Trophoblast cell (in vitro differentiated cells and primary cell): ENCODE data around the gene F7.
"Not testable (repeated sequence)": the region's sequence is repeated elsewhere in the genome, so short reads cannot be mapped to it uniquely, and the experiment has no call there.

Experiments used
- DNase-seq, 2 donors: peaks; one replicate each; pipeline ENCODE4 v3.0.0-alpha.2; 2016
- H2AFZ ChIP-seq: 2 replicates; pipeline ENCODE4 v1.6.1; 2013; ENCODE audit warnings: low read length, moderate library complexity, mild to moderate bottlenecking; ENCODE audit not compliant: insufficient read depth, poor library complexity
- H2AK5ac ChIP-seq: 2 replicates; pipeline ENCODE4 v1.6.1; 2013; ENCODE audit warnings: mild to moderate bottlenecking, low read length
- H2BK120ac ChIP-seq: 2 replicates; pipeline ENCODE4 v1.6.1; 2013; ENCODE audit warnings: low read length, mild to moderate bottlenecking, moderate library complexity; ENCODE audit not compliant: insufficient read depth, poor library complexity
- H2BK12ac ChIP-seq: 2 replicates; pipeline ENCODE4 v1.6.1; 2013; ENCODE audit warnings: mild to moderate bottlenecking, low read length, moderate library complexity
- H2BK5ac ChIP-seq: 2 replicates; pipeline ENCODE4 v1.6.1; 2013; ENCODE audit warnings: low read length, low read depth, moderate library complexity, mild to moderate bottlenecking; ENCODE audit not compliant: poor library complexity
- H3K14ac ChIP-seq: 2 replicates; pipeline ENCODE4 v1.6.1; 2013; ENCODE audit warnings: mild to moderate bottlenecking, low read length
- H3K18ac ChIP-seq: 2 replicates; pipeline ENCODE4 v1.6.1; 2013; ENCODE audit warnings: mild to moderate bottlenecking, low read length
- H3K23ac ChIP-seq: 2 replicates; pipeline ENCODE4 v1.6.1; 2013; ENCODE audit warnings: low read length
- H3K27ac ChIP-seq: 2 replicates; pipeline ENCODE4 v1.5.1; 2013; ENCODE audit warnings: low read depth, mild to moderate bottlenecking, inconsistent platforms, low read length, moderate library complexity
- H3K27me3 ChIP-seq: 2 replicates; pipeline ENCODE4 v1.6.1; 2013; ENCODE audit warnings: inconsistent platforms, mild to moderate bottlenecking, low read length, moderate library complexity; ENCODE audit not compliant: insufficient read depth
- H3K36me3 ChIP-seq, 2 experiments: 1 replicate in 1 of 2; 2 replicates in 1 of 2; pipeline ENCODE4 v1.6.1; 2013; ENCODE audit warnings: low read length in 2 of 2, mild to moderate bottlenecking in 2 of 2, moderate library complexity in 1 of 2; ENCODE audit not compliant: insufficient read depth in 2 of 2, control insufficient read depth in 1 of 2
- H3K4ac ChIP-seq: 2 replicates; pipeline ENCODE4 v1.6.1; 2013; ENCODE audit warnings: low read depth, mild to moderate bottlenecking, low read length, moderate library complexity
- H3K4me1 ChIP-seq, 2 experiments: 1 replicate in 1 of 2; 2 replicates in 1 of 2; pipeline ENCODE4 v1.6.1; 2013; ENCODE audit warnings: low read length in 2 of 2, mild to moderate bottlenecking in 2 of 2, moderate library complexity in 1 of 2; ENCODE audit not compliant: insufficient read depth in 2 of 2, control insufficient read depth in 1 of 2
- H3K4me2 ChIP-seq: 2 replicates; pipeline ENCODE4 v1.6.1; 2013; ENCODE audit warnings: inconsistent platforms, mild to moderate bottlenecking, low read length, moderate library complexity
- H3K4me3 ChIP-seq: 2 replicates; pipeline ENCODE4 v1.5.1; 2013; ENCODE audit warnings: mild to moderate bottlenecking, low read depth, low read length, inconsistent platforms
- H3K79me1 ChIP-seq: one replicate; pipeline ENCODE4 v1.6.1; 2013; ENCODE audit warnings: low read length
- H3K79me2 ChIP-seq: 2 replicates; pipeline ENCODE4 v1.6.1; 2013; ENCODE audit warnings: low read length, mild to moderate bottlenecking; ENCODE audit not compliant: control insufficient read depth, insufficient read depth, poor library complexity
- H3K9ac ChIP-seq: 2 replicates; pipeline ENCODE4 v1.6.1; 2013; ENCODE audit warnings: mild to moderate bottlenecking, low read length
- H3K9me3 ChIP-seq: 2 replicates; pipeline ENCODE4 v1.6.1; 2013; ENCODE audit warnings: low read depth, mild to moderate bottlenecking, control low read depth, inconsistent platforms, low read length; ENCODE audit not compliant: insufficient read depth
- H4K12ac ChIP-seq: 2 replicates; pipeline ENCODE4 v1.6.1; 2013; ENCODE audit warnings: low read depth, mild to moderate bottlenecking, low read length, moderate library complexity
- H4K8ac ChIP-seq: 2 replicates; pipeline ENCODE4 v1.6.1; 2013; ENCODE audit warnings: low read depth, mild to moderate bottlenecking, low read length, moderate library complexity
- H4K91ac ChIP-seq: one replicate; pipeline ENCODE4 v1.6.1; 2013; ENCODE audit warnings: low read depth, mild to moderate bottlenecking, low read length, moderate library complexity
- WGBS: extraction: QIAGEN DNeasy Blood & Tissue Kit; methylation state at CpG from one replicate; pipeline ENCODE4 v1.1.7; 2013; ENCODE audit warnings: missing lambda C conversion rate; ENCODE audit not compliant: insufficient read length, insufficient coverage; ENCODE audit errors: extremely low coverage; 5-methylcytosine and 5-hydroxymethylcytosine counted together

The F7 gene

DNA sequence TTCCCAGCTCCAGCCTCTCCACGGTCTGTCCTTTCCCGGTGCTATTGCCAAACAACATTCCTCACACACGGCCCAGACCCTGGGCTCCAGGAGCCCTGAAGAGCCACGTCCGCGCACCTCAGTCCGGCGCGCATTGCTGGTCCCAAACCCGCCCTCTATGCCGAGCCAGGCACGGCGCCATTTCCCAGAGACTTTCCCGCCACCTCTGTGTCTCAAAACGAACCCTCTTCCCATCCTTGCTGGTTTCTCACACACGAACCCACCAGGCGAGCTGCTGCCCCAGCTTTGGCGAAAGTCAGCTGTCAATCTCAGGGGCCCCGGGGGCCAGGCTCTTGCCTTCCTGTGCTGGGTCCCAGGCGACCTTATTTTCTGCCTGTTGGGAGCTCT lies 28.0 kb upstream of the F7 start:
- WGBS = no CpG with 5 or more reads among the region's 20 CpGs
- Histone ChIP-seq H2BK120ac (no peak overlapping the region), H3K79me2 (no peaks in the 10 kb centered on the region), H2BK5ac (no peak overlapping the region), H4K91ac (no peak overlapping the region), H3K4me2 (no peak overlapping the region), H3K27me3 (no peaks in the 10 kb centered on the region), H3K4ac (no peak overlapping the region), H2BK12ac (no peak overlapping the region), H3K27ac (no peak overlapping the region), H3K4me1 (no peaks in the 10 kb centered on the region), H3K18ac (no peak overlapping the region), H3K14ac (no peak overlapping the region), H3K23ac (no peak overlapping the region), H4K8ac (no peak overlapping the region), H3K9ac (no peak overlapping the region), H4K12ac (no peak overlapping the region), H3K36me3 (no peaks in the 10 kb centered on the region), H3K4me3 (no peak overlapping the region), H2AK5ac (no peak overlapping the region), H3K79me1 (no peaks in the 10 kb centered on the region), H3K9me3 (peaks cover 2% of the 10 kb centered on the region), H2AFZ (no peak overlapping the region)
- no peak for DNase-seq

DNA sequence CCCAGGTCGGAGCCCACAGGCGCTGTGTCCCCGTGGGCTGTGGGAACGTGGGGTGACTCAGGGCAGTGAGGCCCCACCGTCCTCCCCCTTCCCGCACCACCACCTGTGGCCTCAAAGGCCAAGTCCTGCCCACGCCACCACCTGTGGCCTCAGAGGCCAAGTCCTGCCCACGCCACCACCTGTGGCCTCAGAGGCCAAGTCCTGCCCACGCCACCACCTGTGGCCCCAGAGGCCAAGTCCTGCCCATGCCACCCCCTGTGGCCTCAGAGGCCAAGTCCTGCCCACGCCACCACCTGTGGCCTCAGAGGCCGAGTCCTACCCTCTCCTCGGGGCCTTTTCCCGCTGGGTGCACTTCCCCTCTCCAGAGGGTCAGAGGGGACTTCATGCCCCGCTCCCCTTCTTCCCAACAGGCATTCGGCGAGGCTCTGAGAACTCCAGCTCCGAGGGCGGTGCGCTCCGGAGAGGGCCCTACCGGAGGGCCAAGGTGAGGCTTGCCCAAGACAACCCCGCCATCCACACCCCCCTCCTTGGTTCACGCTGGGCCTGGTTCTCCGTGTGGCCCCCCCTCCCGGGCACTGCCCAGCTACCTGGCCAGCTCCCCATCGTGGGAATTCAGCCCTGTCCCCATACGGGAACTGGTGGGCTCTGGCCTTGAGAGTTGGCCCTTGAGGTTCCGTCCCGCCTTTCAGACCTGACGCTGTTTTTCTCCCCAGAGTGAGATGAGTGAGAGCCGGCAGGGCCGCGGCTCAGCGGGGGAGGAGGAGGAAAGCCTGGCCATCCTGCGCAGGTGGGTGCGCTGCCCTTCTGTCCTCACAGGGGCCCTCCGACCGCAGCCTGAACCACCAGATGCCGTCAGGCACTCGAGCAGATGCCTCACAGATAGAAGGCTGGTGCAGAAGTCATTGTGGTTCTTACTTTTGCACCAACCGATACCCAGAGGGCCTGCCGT lies 27.4 kb upstream of the F7 start:
- Histone ChIP-seq H2BK120ac (no peak overlapping the region), H3K4me2 (no peak overlapping the region), H3K79me1 (no peaks in the 10 kb centered on the region), H3K4me3 (no peak overlapping the region), H3K4me1 (no peaks in the 10 kb centered on the region), H3K18ac (no peak overlapping the region), H2BK12ac (no peak overlapping the region), H3K79me2 (no peaks in the 10 kb centered on the region), H2BK5ac (no peak overlapping the region), H2AFZ (no peak overlapping the region), H3K9me3 (peaks cover 2% of the 10 kb centered on the region), H3K27me3 (no peaks in the 10 kb centered on the region), H3K9ac (no peak overlapping the region), H3K36me3 (no peaks in the 10 kb centered on the region), H4K8ac (no peak overlapping the region), H2AK5ac (no peak overlapping the region), H3K14ac (no peak overlapping the region), H3K4ac (no peak overlapping the region), H3K27ac (no peak overlapping the region), H4K91ac (no peak overlapping the region), H4K12ac (no peak overlapping the region), H3K23ac (no peak overlapping the region)
- no CpG with 5 or more reads among the region's 42 CpGs for WGBS
- no peak for DNase-seq

DNA sequence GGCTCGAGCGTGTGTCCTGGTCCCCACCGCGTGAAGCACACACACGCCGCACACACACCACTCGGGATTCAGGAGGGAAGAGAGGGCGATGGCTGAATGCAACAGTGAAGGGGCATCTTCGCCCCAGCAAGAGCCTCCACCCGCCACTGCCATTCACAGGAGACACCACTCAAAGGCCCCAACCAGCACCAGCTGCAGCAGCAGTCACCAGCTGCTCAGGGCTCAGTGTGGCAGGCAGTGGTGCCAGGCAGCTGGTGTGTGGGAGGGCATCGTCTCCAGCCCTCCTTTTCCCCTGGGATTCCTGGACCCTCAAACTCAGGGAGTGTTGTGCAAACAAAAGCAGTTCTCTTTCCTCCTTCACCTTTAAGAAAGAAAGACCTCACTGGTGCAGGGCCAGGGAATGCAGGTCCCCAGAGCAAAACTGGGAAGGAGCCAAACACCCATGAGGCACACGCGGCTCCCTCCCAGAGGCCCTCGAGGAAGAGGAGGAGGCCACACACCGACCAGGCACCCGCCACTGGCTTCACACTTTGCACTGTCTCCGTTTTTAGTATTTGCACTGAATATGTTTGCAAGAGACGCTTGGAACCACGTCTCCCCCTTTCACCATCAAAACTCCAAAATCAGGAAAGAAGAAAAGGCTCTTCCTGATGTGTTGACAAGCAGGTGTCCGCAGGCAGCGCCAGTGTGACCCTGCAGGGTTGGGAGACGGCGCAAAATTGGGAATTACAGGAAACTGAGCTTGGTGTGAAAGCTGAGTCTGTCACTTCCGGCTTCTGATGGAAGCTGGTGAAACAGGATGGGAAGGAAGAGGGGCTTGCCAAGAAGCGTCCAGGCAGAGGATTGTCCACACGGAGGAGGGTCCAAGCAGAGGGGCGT lies 26.4 kb upstream of the F7 start:
- Histone ChIP-seq H3K9me3 (peaks cover 2% of the 10 kb centered on the region), H3K79me1 (no peaks in the 10 kb centered on the region), H4K91ac (no peak overlapping the region), H4K8ac (no peak overlapping the region), H2AFZ (no peak overlapping the region), H2BK120ac (no peak overlapping the region), H3K23ac (no peak overlapping the region), H2AK5ac (no peak overlapping the region), H3K79me2 (no peaks in the 10 kb centered on the region), H4K12ac (no peak overlapping the region), H3K18ac (no peak overlapping the region), H3K27ac (no peak overlapping the region), H3K9ac (no peak overlapping the region), H3K4me1 (no peaks in the 10 kb centered on the region), H3K4me3 (no peak overlapping the region), H3K4me2 (no peak overlapping the region), H3K27me3 (no peaks in the 10 kb centered on the region), H2BK12ac (no peak overlapping the region), H3K36me3 (no peaks in the 10 kb centered on the region), H3K4ac (no peak overlapping the region), H2BK5ac (no peak overlapping the region), H3K14ac (no peak overlapping the region)
- no CpG with 5 or more reads among the region's 27 CpGs for WGBS
- DNase-seq = no peak

DNA sequence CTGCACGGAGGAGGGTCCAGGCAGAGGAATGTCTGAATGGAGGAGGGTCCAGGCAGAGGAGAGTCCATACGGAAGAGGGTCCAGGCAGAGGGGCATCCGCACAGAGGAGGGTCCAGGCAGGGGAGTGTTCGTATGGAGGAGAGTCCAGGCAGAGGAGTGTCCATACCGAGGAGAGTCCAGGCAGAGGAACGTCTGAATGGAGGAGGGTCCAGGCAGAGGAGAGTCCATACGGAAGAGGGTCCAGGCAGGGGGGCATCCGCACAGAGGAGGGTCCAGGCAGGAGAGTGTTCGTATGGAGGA lies 25.9 kb upstream of the F7 start:
- H2AK5ac ChIP-seq, H3K9me3 ChIP-seq, H2AFZ ChIP-seq, DNase-seq, H3K27ac ChIP-seq, H3K36me3 ChIP-seq, H4K91ac ChIP-seq, H3K23ac ChIP-seq, H3K14ac ChIP-seq, H2BK5ac ChIP-seq, H4K12ac ChIP-seq, H3K4me1 ChIP-seq, H3K4me2 ChIP-seq, H3K9ac ChIP-seq, H3K79me1 ChIP-seq, H3K18ac ChIP-seq, H3K4ac ChIP-seq, H2BK12ac ChIP-seq, H3K27me3 ChIP-seq, H2BK120ac ChIP-seq, H3K4me3 ChIP-seq, H4K8ac ChIP-seq, H3K79me2 ChIP-seq: not testable (repeated sequence)
- no CpG with 5 or more reads among the region's 9 CpGs for WGBS
